Stimulated activated CD4-positive, alpha-beta T cell treated with anti-CD3 and anti-CD28 coated beads, Interleukin-1b, Interleukin-23, amount 100 ng/mL, for 1 hour (primary cell): ENCODE data around the gene TSHZ2.
"Not testable (repeated sequence)": the region's sequence is repeated elsewhere in the genome, so short reads cannot be mapped to it uniquely, and the experiment has no call there.

Experiments used
- DNase-seq, 2 donors: peaks; one replicate each; pipeline ENCODE4 v3.0.0-alpha.2; 2020; ENCODE audit warnings: low read depth in 2 of 2

TSHZ2 gene

GRCh38 chr20:53447316-53447715, 475.2 kb downstream of the TSHZ2 start:
- no peak for DNase-seq

- DNase-seq, result no peak
Measured at GRCh38 chr20:53448426-53448825, 476.3 kb downstream of the TSHZ2 start.

GRCh38 chr20:53448875-53449274, 476.7 kb downstream of the TSHZ2 start:
- DNase-seq, result no peak

- no peak for DNase-seq
Measured at GRCh38 chr20:53453076-53453475, 480.9 kb downstream of the TSHZ2 start.

GRCh38 chr20:53454675-53455276, 482.6 kb downstream of the TSHZ2 start:
- DNase-seq, result no peak

GRCh38 chr20:53463101-53463972, 491.2 kb downstream of the TSHZ2 start:
- DNase-seq, result no peak

GRCh38 chr20:53466279-53466678, 494.1 kb downstream of the TSHZ2 start:
- no peak for DNase-seq

GRCh38 chr20:53468587-53468986, 496.4 kb downstream of the TSHZ2 start:
- DNase-seq, result no peak

- DNase-seq, result not testable (repeated sequence)
Measured at GRCh38 chr20:53472859-53473258, 500.7 kb downstream of the TSHZ2 start.

GRCh38 chr20:53480913-53481312, 508.8 kb downstream of the TSHZ2 start:
- DNase-seq, result no peak

GRCh38 chr20:53487461-53488200, 515.5 kb downstream of the TSHZ2 start:
- DNase-seq, result no peak

- DNase-seq, result no peak
Measured at GRCh38 chr20:53488775-53489272, 516.7 kb downstream of the TSHZ2 start.

- no peak for DNase-seq
Measured at GRCh38 chr20:53489528-53489927, 517.4 kb downstream of the TSHZ2 start.

- no peak for DNase-seq
Measured at GRCh38 chr20:53490620-53491019, 518.5 kb downstream of the TSHZ2 start.

GRCh38 chr20:53491462-53491861, 519.3 kb downstream of the TSHZ2 start:
- no peak for DNase-seq

- DNase-seq, result no peak
Measured at GRCh38 chr20:53492212-53492611, 520.1 kb downstream of the TSHZ2 start.

GRCh38 chr20:53493311-53493857, 521.2 kb downstream of the TSHZ2 start:
- DNase-seq, result no peak

- no peak for DNase-seq
Measured at GRCh38 chr20:53494753-53495152, 522.6 kb downstream of the TSHZ2 start.

- no peak for DNase-seq
Measured at GRCh38 chr20:53495398-53496092, 523.4 kb downstream of the TSHZ2 start.

GRCh38 chr20:53497246-53497645, 525.1 kb downstream of the TSHZ2 start:
- no peak for DNase-seq

GRCh38 chr20:53498341-53498740, 526.2 kb downstream of the TSHZ2 start:
- no peak for DNase-seq
